ENCODE data around the gene FPGT. TPM values are rescaled to one million over a fixed set of nuclear protein-coding genes. Genes with fewer than 3 reads are reported as not detected.
"Not testable (repeated sequence)": the region's sequence is repeated elsewhere in the genome, so short reads cannot be mapped to it uniquely, and the experiment has no call there.

FPGT gene
- polyA plus RNA-seq, 1 experiment = 19.6 TPM

DNA sequence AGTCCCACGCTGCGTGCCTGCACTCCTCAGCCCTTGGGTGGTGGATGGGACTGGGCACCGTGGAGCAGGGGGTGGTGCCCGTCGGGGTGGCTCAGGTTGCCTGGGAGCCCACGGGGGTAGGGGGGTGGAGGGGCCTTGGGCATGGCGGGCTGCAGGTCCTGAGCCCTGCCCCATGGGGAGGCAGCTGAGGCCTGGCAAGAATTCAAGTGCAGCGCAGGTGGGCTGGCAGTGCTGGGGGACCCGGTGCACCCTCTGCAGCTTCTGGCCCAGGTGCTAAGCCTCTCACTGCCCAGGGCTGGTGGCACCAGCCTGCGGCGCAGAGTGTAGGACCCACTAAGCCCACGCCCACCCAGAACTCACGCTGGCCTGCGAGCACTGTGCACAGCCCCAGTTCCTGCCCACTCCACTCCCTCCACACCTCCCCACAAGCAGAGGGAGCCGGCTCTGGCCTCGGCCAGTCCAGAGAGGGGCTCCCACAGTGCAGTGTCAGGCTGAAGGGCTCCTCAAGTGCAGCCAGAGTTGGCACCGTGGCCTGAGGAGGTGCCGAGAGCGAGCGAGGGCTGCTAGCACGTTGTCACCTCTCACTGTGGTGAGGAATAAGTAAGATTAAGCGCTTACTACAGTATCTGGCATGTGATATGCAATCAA lies 50.0 kb downstream of the FPGT start:
- ChIA-PET CTCF (no interaction called here), POLR2A (no interaction called here)
- no peak overlapping the region for H3K4me3 ChIP-seq (ENCODE audit: low read depth, low read length)
- H3K27me3 ChIP-seq (ENCODE audit: control insufficient read depth, insufficient read depth, low read length) = no peaks in the 10 kb centered on the region
- no peak for DNase-seq (ENCODE audit: low read depth, low spot score)
- H3K9me3 ChIP-seq (ENCODE audit: control insufficient read depth, insufficient read depth, low read length) = peaks cover 8% of the 10 kb centered on the region; the same call in 1 of the 2 replicates
- H3K27ac ChIP-seq (ENCODE audit: low read depth, low read length) = no peak overlapping the region
- TF ChIP-seq, protein P1, sequence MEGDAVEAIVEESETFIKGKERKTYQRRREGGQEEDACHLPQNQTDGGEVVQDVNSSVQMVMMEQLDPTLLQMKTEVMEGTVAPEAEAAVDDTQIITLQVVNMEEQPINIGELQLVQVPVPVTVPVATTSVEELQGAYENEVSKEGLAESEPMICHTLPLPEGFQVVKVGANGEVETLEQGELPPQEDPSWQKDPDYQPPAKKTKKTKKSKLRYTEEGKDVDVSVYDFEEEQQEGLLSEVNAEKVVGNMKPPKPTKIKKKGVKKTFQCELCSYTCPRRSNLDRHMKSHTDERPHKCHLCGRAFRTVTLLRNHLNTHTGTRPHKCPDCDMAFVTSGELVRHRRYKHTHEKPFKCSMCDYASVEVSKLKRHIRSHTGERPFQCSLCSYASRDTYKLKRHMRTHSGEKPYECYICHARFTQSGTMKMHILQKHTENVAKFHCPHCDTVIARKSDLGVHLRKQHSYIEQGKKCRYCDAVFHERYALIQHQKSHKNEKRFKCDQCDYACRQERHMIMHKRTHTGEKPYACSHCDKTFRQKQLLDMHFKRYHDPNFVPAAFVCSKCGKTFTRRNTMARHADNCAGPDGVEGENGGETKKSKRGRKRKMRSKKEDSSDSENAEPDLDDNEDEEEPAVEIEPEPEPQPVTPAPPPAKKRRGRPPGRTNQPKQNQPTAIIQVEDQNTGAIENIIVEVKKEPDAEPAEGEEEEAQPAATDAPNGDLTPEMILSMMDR (IDR thresholded peaks at IDR 0.05; ENCODE audit: low read depth, low read length) = no peak

DNA sequence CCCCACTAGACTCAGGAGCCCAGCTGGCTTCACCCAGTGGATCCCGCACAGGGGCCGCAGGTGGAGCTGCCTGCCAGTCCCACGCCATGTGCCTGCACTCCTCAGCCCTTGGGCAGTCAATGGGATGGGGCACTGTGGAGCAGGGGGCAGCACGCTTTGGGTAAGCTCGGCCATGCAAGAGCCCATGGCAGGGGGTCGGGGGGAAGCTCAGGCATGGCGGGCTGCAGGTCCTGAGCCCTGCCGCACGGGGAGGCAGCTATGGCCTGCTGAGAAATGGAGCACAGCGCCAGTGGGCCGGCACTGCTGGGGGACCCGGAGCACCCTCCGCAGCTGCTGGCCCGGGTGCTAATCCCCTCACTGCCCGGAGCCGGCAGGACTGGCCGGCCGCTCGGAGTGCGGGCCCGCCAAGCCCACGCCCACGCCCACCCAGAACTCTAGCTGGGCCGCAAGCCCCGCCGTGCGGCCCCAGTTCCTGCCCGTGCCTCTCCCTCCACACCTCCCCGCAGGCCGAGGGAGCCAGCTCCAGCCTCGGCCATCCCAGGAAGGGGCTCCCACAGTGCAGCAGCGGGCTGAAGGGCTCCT lies 55.3 kb downstream of the FPGT start:
- H3K27ac ChIP-seq (ENCODE audit: low read depth, low read length); H3K9me3 ChIP-seq (ENCODE audit: control insufficient read depth, insufficient read depth, low read length); POLR2A ChIA-PET; DNase-seq (ENCODE audit: low read depth, low spot score); H3K4me3 ChIP-seq (ENCODE audit: low read depth, low read length); H3K27me3 ChIP-seq (ENCODE audit: control insufficient read depth, insufficient read depth, low read length): not testable (repeated sequence)
- CTCF ChIA-PET = interaction anchor here (1.1 kb wide), 1 partner anchor 215 kb away, joined by 3 read pairs; no protein-coding TSS in a partner anchor

Other genes starting within 250 kb of the FPGT start
- gene LRRIQ3, start 66 bp upstream of the FPGT start, polyA plus RNA-seq (2011; rRNA removed) = 1.1 and 1.5 TPM in 2 replicates
- 0.89 and 1.1 TPM in 2 replicates for gene TNNI3K, start 37.1 kb downstream of the FPGT start, polyA plus RNA-seq (2011; rRNA removed)

Data from AG04450 (cell line).